Pancreas (tissue), 10 donors: ENCODE data around the gene PPP6C. TPM values are rescaled to one million over a fixed set of nuclear protein-coding genes. Genes with fewer than 3 reads are reported as not detected.

Experiments used
- ATAC-seq, 4 donors: fragments of 200-7000 bp; cut with Tn5 transposase; one replicate each; pipeline versions ENCODE4 v1.8.0 to v1.9.1; 2020; ENCODE audit warnings: mild to moderate bottlenecking in 4 of 4, moderate library complexity in 4 of 4
- DNase-seq, 6 donors: peaks; one replicate each; pipeline ENCODE4 v3.0.0-alpha.2; 2020
- FAIRE-seq: peaks from 2 replicates; lab custom pipeline; 2012; peaks lifted over from hg19 to GRCh38; lab: Jason Lieb, UNC
- H3K27ac ChIP-seq, 4 donors: fragments of 200-600 bp; sonication (generic); 1 replicate in 3 of 4; 2 replicates in 1 of 4; pipeline versions ENCODE4 v1.5.0 to v1.8.0; 2020
- H3K27me3 ChIP-seq, 4 donors: fragments of 200-600 bp; one replicate each; pipeline ENCODE4 v1.8.0; 2021
- H3K36me3 ChIP-seq, 3 donors: fragments of 200-600 bp; sonication (generic) in 1 of 3; one replicate each; pipeline versions ENCODE4 v1.5.0 to v1.8.0; 2020 to 2021
- H3K4me1 ChIP-seq, 3 donors: fragments of 200-600 bp; one replicate each; pipeline ENCODE4 v1.8.0; 2021
- H3K4me3 ChIP-seq, 4 donors: fragments of 200-600 bp; sonication (generic) in 2 of 4; one replicate each; pipeline versions ENCODE4 v1.5.0 to v1.8.0; 2020 to 2021
- H3K9me3 ChIP-seq, 4 donors: fragments of 200-600 bp; one replicate each; pipeline ENCODE4 v1.8.0; 2021
- WGBS, 2 donors: extraction: QIAGEN DNeasy Blood & Tissue Kit; methylation state at CpG; one replicate each; pipeline ENCODE4 v1.1.7; 2013; 5-methylcytosine and 5-hydroxymethylcytosine counted together
- intact Hi-C, 3 donors: fragments of 100-400 bp; cut with DNase I; formaldehyde crosslinking; loops; one replicate each; pipeline versions ENCODE4 v1.11.1 to v1.14.2; 2022
- polyA plus RNA-seq, 2 donors: library from polyadenylated mRNA; stranded (reverse); fragments of 200-250 nt; gene quantifications; one replicate each; pipeline ENCODE4 v1.2.3, GENCODE V29; 2013
- total RNA-seq, 6 donors: library from RNA; stranded (reverse); fragmentation: NEBNext Ultra II Directional in 4 of 6; extraction: Animal tissue kit (Norgen Biotek cat#: 25700) in 4 of 6; gene quantifications; one replicate each; pipeline versions ENCODE4 v1.2.1 to v1.2.4, GENCODE V29; 2021 to 2023
- TF ChIP-seq, protein P1 (sequence below), 4 donors: fragments of 200-600 bp; sonication (generic) in 3 of 4; IDR thresholded peaks; one replicate each; pipeline versions ENCODE4 v1.5.0 to v1.8.0; 2021; ENCODE audit warnings: antibody characterized with exemption in 4 of 4
- donor health status: healthy with polysubstance abuse.
- donor health status: DM: no; HTN: no; CAD: no; lungs with moderate emphysema.
- donor health status: DM: no; HTN: no; CAD: no.
- donor health status: control.
- donor health status: control.
- donor health status: Bipolar disorder and iron deficiency.
- donor health status: DM: yes; HTN: yes; CAD: no.
- donor health status: DM: no; HTN: no; CAD: no.
- donor health status: DM: no; HTN: no; CAD: no.
- donor health status: DM: yes; HTN: yes; CAD: no.

Gene PPP6C
- total and polyA plus RNA-seq, 8 donors, result 9.4 to 26.7 (median 21.9) TPM

DNA sequence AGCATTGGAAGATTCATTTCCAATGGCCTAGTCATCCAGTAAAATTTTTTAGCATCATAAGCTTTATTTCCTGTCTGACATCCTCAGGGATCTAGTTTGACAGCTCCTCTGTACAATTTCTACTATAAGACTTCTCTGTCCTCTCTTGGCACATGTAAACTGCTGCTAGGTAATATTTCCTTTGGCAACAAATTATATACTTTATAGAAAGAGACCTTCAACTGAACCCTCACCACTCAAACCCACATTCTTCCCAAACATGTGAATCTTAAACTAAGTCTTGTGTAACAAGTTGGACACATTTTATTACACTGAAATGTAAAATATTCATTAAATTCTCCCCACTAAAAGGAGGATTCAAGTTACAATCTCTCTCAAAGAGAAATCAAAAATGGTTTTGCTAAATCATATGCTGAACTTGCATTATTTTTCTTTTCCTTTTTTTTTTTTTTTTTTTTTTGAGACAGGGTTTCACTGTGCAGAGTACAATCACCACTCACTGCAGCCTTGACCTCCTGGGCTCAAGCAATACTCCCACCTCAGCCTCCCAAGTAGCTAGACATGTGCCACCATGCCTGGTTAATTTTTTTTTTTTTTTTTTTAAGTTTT lies 83.2 kb downstream of the PPP6C start:
- no peak overlapping the region for H3K4me3 ChIP-seq
- no peaks in the 10 kb centered on the region for H3K9me3 ChIP-seq
- no peak for ATAC-seq
- no peak for FAIRE-seq
- H3K4me1 ChIP-seq, result no peaks in the 10 kb centered on the region
- H3K27ac ChIP-seq, result no peak overlapping the region
- intact Hi-C loops, result no loop called here
- no peak for DNase-seq
- TF ChIP-seq, protein P1, sequence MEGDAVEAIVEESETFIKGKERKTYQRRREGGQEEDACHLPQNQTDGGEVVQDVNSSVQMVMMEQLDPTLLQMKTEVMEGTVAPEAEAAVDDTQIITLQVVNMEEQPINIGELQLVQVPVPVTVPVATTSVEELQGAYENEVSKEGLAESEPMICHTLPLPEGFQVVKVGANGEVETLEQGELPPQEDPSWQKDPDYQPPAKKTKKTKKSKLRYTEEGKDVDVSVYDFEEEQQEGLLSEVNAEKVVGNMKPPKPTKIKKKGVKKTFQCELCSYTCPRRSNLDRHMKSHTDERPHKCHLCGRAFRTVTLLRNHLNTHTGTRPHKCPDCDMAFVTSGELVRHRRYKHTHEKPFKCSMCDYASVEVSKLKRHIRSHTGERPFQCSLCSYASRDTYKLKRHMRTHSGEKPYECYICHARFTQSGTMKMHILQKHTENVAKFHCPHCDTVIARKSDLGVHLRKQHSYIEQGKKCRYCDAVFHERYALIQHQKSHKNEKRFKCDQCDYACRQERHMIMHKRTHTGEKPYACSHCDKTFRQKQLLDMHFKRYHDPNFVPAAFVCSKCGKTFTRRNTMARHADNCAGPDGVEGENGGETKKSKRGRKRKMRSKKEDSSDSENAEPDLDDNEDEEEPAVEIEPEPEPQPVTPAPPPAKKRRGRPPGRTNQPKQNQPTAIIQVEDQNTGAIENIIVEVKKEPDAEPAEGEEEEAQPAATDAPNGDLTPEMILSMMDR (IDR thresholded peaks at IDR 0.05), result no peak
- H3K36me3 ChIP-seq, result no peaks in the 10 kb centered on the region
- no peaks in the 10 kb centered on the region for H3K27me3 ChIP-seq

DNA sequence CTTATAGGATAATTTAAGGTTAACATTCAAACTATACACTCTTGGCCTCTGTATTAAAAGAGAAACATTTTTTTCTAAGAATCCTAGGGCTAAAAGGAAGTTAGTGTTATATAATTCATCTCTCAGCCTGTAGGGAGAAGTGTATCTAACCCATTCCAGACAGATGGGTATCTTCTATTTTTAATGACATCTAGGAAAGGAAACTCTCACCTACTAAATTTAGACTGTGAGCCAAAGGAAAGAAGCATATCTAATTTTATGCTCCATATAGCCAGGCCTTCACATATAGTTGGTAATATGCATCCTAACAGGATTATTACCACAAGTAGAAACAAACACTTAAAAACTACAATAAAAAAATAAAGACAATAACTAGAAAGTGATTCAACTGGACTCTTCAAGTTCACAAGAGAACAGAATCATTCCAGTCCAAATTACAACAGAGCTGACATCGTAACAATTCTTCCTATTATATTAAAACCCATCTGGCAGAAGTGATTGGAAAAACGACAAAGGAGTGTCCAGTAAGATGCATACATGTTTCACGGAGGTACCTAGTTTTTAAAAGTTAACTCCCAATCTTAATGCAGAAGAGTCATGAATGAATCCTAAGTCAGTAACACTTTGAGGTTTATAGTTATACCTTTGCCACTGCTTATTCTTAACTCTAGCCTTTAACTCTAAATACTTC lies 85.7 kb downstream of the PPP6C start:
- 80 to 81% methylated on average over 3 of the region's 3 CpGs for WGBS, 2 donors
- Histone ChIP-seq H3K27me3 (no peaks in the 10 kb centered on the region), H3K27ac (no peak overlapping the region), H3K36me3 (no peaks in the 10 kb centered on the region), H3K4me1 (peaks cover 0 to 11% (median 0%) of the 10 kb centered on the region in 3 donors), H3K4me3 (no peak overlapping the region), H3K9me3 (no peaks in the 10 kb centered on the region)
- intact Hi-C loops, result no loop called here
- no peak for DNase-seq
- no peak for FAIRE-seq
- ATAC-seq, result no peak
- TF ChIP-seq, protein P1 (IDR thresholded peaks at IDR 0.05), result no peak

DNA sequence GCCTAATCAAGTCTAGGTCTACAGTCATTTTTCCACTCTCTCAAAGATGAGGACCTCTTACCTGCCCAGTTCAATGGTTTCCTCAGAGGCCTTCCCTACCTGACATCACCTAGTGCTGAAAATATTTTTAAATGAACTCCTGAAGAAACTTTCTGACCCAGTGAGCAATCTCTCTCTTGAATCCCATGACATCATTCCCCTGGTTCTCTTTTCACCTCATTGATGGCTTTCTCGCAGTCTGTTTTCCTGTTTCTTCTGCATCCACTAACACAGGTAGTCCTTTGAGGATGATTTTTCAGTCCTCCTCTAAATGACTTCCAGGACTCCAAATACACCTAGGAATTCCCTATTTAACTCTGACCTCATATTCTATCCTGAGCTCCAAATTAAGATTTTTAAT lies 86.6 kb downstream of the PPP6C start:
- Histone ChIP-seq H3K4me1 (peaks cover 0 to 11% (median 0%) of the 10 kb centered on the region in 3 donors), H3K4me3 (no peak overlapping the region), H3K9me3 (no peaks in the 10 kb centered on the region), H3K27me3 (no peaks in the 10 kb centered on the region), H3K36me3 (no peaks in the 10 kb centered on the region), H3K27ac (no peak overlapping the region)
- 97 to 100% methylated on average over 1 of the region's 1 CpG for WGBS, 2 donors
- DNase-seq (no peak), FAIRE-seq (no peak), ATAC-seq (no peak)
- intact Hi-C loops, result no loop called here
- TF ChIP-seq, protein P1 (IDR thresholded peaks at IDR 0.05), result no peak

DNA sequence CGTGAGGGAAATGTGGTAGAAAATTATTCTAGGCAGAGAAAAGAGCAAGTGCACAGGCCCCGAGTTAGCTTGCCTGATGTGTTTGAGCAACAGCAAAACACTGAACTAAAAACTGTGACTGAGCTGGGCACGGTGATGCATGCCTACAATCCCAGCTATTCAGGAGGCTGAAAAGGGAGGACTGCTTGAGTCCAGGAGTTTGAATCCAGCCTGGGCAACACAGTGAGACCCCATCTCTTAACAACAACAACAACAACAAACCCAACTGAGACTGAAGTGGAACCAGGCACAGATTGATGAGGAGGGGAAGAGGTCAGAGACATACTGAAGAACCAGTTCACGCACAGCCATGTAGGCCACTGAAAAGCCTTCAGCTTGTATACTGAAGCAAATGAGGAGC lies 88.8 kb downstream of the PPP6C start:
- no peaks in the 10 kb centered on the region for H3K27me3 ChIP-seq
- H3K4me1 ChIP-seq, result peaks cover 0 to 11% (median 0%) of the 10 kb centered on the region in 3 donors
- no peak overlapping the region for H3K4me3 ChIP-seq
- DNase-seq, result no peak
- WGBS, 2 donors, result 88 to 90% methylated on average over 4 of the region's 4 CpGs
- no peaks in the 10 kb centered on the region for H3K36me3 ChIP-seq
- no peaks in the 10 kb centered on the region for H3K9me3 ChIP-seq
- intact Hi-C loops, result no loop called here
- TF ChIP-seq, protein P1 (IDR thresholded peaks at IDR 0.05), result no peak
- H3K27ac ChIP-seq, result no peak overlapping the region
- no peak for ATAC-seq
- FAIRE-seq, result no peak

DNA sequence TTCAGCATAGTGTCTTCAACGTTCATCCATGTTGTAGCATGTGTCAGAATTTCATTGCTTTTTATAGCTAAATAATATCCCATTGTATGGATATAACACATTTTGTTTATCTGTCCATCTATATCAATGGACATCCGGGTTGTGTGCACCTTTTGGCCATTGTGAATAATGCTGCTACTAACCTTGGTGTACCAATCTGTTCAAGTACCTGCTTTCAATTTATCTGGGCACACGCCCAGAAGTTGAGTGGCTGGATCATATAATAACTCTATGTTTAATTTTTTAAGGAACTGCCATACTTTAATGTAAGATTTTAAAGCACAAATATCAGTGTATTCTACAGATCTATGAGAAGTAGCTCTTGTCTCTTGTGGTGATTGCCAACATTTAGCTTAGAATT lies 89.8 kb downstream of the PPP6C start:
- no peak overlapping the region for H3K4me3 ChIP-seq
- TF ChIP-seq, protein P1 (IDR thresholded peaks at IDR 0.05), result no peak
- DNase-seq, result no peak
- WGBS, 2 donors, result 43 to 48% methylated on average over 3 of the region's 3 CpGs
- H3K9me3 ChIP-seq, result no peaks in the 10 kb centered on the region
- no peaks in the 10 kb centered on the region for H3K27me3 ChIP-seq
- peak in 3 of 4 donors; percentile 32 to 59 (median 56) for ATAC-seq
- H3K4me1 ChIP-seq, result peaks cover 0 to 11% (median 0%) of the 10 kb centered on the region in 3 donors
- H3K27ac ChIP-seq, result no peak overlapping the region
- intact Hi-C loops, result no loop called here
- FAIRE-seq, result no peak
- no peaks in the 10 kb centered on the region for H3K36me3 ChIP-seq
